ENCODE data around the gene C1S. TPM values are rescaled to one million over a fixed set of nuclear protein-coding genes. Genes with fewer than 3 reads are reported as not detected.

The C1S gene
- total RNA-seq, 2 experiments from 2014 or later = 1.7 to 2.0 TPM

DNA sequence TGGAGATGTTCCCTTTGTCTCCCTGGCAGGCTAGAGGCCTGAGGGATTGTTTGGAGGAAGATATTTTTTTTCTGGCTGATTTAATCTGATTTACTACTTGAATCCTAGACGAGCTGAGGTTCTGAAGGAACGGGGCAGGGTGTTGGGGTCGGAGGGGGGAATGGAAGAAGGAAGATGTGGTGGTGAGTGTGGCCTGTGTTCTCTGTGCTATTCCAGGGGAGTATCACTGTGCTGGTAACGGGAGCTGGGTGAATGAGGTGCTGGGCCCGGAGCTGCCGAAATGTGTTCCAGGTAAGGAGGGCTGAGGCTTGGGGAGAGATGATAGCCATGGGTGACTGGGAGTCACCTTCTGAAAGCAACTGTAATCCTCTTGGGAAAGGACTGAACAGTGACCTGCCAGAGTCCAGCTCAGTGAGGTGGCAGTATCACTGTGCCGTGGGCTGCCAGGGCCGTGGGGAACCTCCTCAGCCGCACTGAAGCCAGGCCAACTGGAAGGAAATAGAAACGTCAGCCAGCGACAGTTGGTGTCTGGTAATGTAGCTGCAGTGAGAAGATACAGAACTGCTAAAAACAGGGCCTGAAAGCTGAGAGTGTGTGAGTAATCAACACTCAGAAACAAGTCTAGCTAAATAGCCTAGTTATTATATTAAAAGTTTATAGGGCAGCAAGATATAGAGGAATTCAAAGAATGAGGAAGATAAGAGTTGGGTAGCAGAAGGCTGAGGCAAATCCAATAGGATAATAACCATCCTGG lies 7.9 kb downstream of the C1S start:
- Mint-ChIP-seq H3K27ac (no peak overlapping the region), H3K4me1 (ENCODE audit: low read depth) (no peaks in the 10 kb centered on the region), H3K36me3 (no peaks in the 10 kb centered on the region), H3K4me3 (no peak overlapping the region), H3K27me3 (no peaks in the 10 kb centered on the region), H3K9me3 (no peaks in the 10 kb centered on the region)
- CTCF ChIA-PET = no interaction called here
- intact Hi-C loops (cut with micrococcal nuclease) = no loop called here
- no peak for DNase-seq
- POLR2A ChIA-PET = no interaction called here

DNA sequence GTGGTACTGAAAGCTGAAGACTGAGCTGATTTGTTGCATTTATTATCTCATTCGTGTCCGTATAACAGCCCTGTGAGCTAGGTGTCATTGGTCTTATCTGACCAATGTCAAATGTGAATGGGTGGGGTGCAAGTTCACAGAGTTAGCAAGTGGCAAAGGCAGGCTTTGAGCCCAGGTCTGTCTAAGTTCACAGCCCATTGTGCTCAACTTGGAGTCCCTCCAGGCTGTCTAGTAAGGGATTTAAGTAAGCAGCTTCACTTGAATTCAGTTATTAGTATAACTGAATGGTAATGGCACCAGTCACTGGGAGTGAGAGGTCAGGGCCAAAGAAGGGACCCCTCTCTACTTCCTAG lies 8.5 kb downstream of the C1S start:
- CTCF ChIA-PET = no interaction called here
- H3K4me3 Mint-ChIP-seq = no peak overlapping the region
- no peaks in the 10 kb centered on the region for H3K4me1 Mint-ChIP-seq (ENCODE audit: low read depth)
- H3K27ac Mint-ChIP-seq = no peak overlapping the region
- H3K27me3 Mint-ChIP-seq = no peaks in the 10 kb centered on the region
- no peaks in the 10 kb centered on the region for H3K9me3 Mint-ChIP-seq
- intact Hi-C loops (cut with micrococcal nuclease) = no loop called here
- POLR2A ChIA-PET = no interaction called here
- no peaks in the 10 kb centered on the region for H3K36me3 Mint-ChIP-seq
- no peak for DNase-seq

- H3K9me3 Mint-ChIP-seq = no peaks in the 10 kb centered on the region
- no peaks in the 10 kb centered on the region for H3K36me3 Mint-ChIP-seq
- CTCF ChIA-PET = no interaction called here
- no peaks in the 10 kb centered on the region for H3K4me1 Mint-ChIP-seq (ENCODE audit: low read depth)
- no peak for DNase-seq
- no peak overlapping the region for H3K4me3 Mint-ChIP-seq
- intact Hi-C loops (cut with micrococcal nuclease) = no loop called here
- POLR2A ChIA-PET = no interaction called here
- H3K27ac Mint-ChIP-seq = no peak overlapping the region
- H3K27me3 Mint-ChIP-seq = no peaks in the 10 kb centered on the region
These were observed 8.9 kb downstream of the C1S start for GRCh38 chr12:7069386-7069785.

DNA sequence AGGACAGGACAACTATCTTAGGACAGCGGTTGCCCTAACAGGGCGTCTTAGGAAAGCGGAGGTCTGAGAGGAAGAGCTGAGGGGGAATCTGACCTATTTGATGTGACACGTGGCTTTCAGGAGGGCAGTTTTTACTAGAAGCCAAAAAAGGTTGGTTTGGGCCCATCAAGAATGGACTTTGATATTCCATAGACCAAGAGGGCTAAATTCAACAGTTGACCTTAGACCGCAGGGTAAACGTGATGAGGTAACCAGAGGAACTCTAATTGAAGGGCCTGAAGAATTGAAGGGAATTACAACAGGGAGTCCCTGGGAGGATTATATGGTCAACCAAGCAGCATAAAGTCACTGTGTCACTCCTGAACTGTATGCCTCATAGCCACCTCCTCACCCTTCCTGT lies 11.5 kb downstream of the C1S start:
- CTCF ChIA-PET = no interaction called here
- POLR2A ChIA-PET = no interaction called here
- intact Hi-C loops (cut with micrococcal nuclease) = no loop called here
- Mint-ChIP-seq H3K4me3 (no peak overlapping the region), H3K27me3 (no peaks in the 10 kb centered on the region), H3K36me3 (no peaks in the 10 kb centered on the region), H3K27ac (no peak overlapping the region), H3K9me3 (no peaks in the 10 kb centered on the region), H3K4me1 (ENCODE audit: low read depth) (peaks cover 5% of the 10 kb centered on the region)
- DNase-seq = no peak

GRCh38 chr12:7072554-7072953 lies 12.0 kb downstream of the C1S start:
- intact Hi-C loops (cut with micrococcal nuclease) = no loop called here
- ChIA-PET POLR2A (no interaction called here), CTCF (interaction anchor here (0.6 kb wide), 1 partner anchor 82 kb away, joined by 3 read pairs; no protein-coding TSS in a partner anchor)
- Mint-ChIP-seq H3K27ac (no peak overlapping the region), H3K36me3 (no peaks in the 10 kb centered on the region), H3K4me1 (ENCODE audit: low read depth) (peaks cover 5% of the 10 kb centered on the region), H3K9me3 (no peaks in the 10 kb centered on the region), H3K27me3 (no peaks in the 10 kb centered on the region), H3K4me3 (no peak overlapping the region)
- DNase-seq = no peak

DNA sequence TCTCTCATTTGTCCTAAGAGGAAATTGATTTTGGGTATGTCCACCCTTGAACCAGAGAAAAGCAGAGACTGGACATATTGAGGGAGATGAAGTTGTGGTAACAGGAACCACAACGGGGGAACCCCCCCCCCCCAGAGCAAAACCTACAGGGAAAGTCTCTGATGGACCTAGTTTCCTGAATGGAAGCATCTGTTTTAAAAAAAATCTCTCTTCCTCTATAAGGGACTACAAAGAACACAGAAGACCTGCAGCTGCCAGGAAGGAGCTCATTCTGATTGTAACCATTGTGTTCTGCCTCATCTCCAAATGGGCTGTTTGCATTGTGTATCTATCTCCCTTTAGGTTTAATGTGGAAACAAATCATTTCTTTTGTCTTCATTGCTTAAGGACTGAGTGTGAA lies 13.4 kb downstream of the C1S start:
- peaks cover 5% of the 10 kb centered on the region for H3K4me1 Mint-ChIP-seq (ENCODE audit: low read depth)
- H3K9me3 Mint-ChIP-seq = no peaks in the 10 kb centered on the region
- H3K4me3 Mint-ChIP-seq = no peak overlapping the region
- POLR2A ChIA-PET = no interaction called here
- CTCF ChIA-PET = no interaction called here
- no peaks in the 10 kb centered on the region for H3K36me3 Mint-ChIP-seq
- intact Hi-C loops (cut with micrococcal nuclease) = no loop called here
- H3K27ac Mint-ChIP-seq = no peak overlapping the region
- no peaks in the 10 kb centered on the region for H3K27me3 Mint-ChIP-seq
- no peak for DNase-seq

GRCh38 chr12:7075518-7075917 lies 15.0 kb downstream of the C1S start:
- intact Hi-C loops (cut with micrococcal nuclease) = no loop called here
- POLR2A ChIA-PET = no interaction called here

GRCh38 chr12:7075939-7076338 lies 15.4 kb downstream of the C1S start:
- H3K36me3 Mint-ChIP-seq = no peaks in the 10 kb centered on the region
- POLR2A ChIA-PET = no interaction called here
- H3K27me3 Mint-ChIP-seq = peaks cover 1% of the 10 kb centered on the region
- H3K4me3 Mint-ChIP-seq = no peak overlapping the region
- no peak overlapping the region for H3K27ac Mint-ChIP-seq
- DNase-seq = no peak
- CTCF ChIA-PET = interaction anchor here (0.8 to 1.3 kb wide), 2 partner anchors 35 to 37 kb away, joined by 3 read pairs; no protein-coding TSS in a partner anchor
- intact Hi-C loops (cut with micrococcal nuclease) = no loop called here
- peaks cover 5% of the 10 kb centered on the region for H3K4me1 Mint-ChIP-seq (ENCODE audit: low read depth)
- H3K9me3 Mint-ChIP-seq = no peaks in the 10 kb centered on the region

More at GRCh38 chr12:7075518-7075917, 15.0 kb downstream of the C1S start:
- Mint-ChIP-seq H3K36me3 (no peaks in the 10 kb centered on the region), H3K27ac (no peak overlapping the region), H3K4me1 (ENCODE audit: low read depth) (peaks cover 5% of the 10 kb centered on the region), H3K27me3 (peaks cover 1% of the 10 kb centered on the region), H3K9me3 (no peaks in the 10 kb centered on the region), H3K4me3 (no peak overlapping the region)
- CTCF ChIA-PET = interaction anchor here (0.8 to 1.3 kb wide), 2 partner anchors 35 to 37 kb away, joined by 3 read pairs; no protein-coding TSS in a partner anchor
- DNase-seq = no peak

GRCh38 chr12:7076493-7076892 lies 16.0 kb downstream of the C1S start:
- ChIA-PET POLR2A (no interaction called here), CTCF (interaction anchor here (0.8 to 1.3 kb wide), 2 partner anchors 34 to 36 kb away, joined by 3 read pairs; no protein-coding TSS in a partner anchor)
- Mint-ChIP-seq H3K27ac (no peak overlapping the region), H3K9me3 (no peaks in the 10 kb centered on the region), H3K27me3 (peaks cover 1% of the 10 kb centered on the region), H3K4me1 (ENCODE audit: low read depth) (peaks cover 5% of the 10 kb centered on the region), H3K36me3 (no peaks in the 10 kb centered on the region), H3K4me3 (no peak overlapping the region)
- no peak for DNase-seq
- intact Hi-C loops (cut with micrococcal nuclease) = no loop called here

GRCh38 chr12:7078163-7078562 lies 17.6 kb downstream of the C1S start:
- Mint-ChIP-seq H3K4me1 (ENCODE audit: low read depth) (peaks cover 5% of the 10 kb centered on the region), H3K36me3 (no peaks in the 10 kb centered on the region), H3K27me3 (peaks cover 1% of the 10 kb centered on the region), H3K4me3 (no peak overlapping the region), H3K27ac (no peak overlapping the region), H3K9me3 (peaks cover under 1% of the 10 kb centered on the region)
- POLR2A ChIA-PET = no interaction called here
- CTCF ChIA-PET = no interaction called here
- intact Hi-C loops (cut with micrococcal nuclease) = no loop called here
- DNase-seq = no peak

DNA sequence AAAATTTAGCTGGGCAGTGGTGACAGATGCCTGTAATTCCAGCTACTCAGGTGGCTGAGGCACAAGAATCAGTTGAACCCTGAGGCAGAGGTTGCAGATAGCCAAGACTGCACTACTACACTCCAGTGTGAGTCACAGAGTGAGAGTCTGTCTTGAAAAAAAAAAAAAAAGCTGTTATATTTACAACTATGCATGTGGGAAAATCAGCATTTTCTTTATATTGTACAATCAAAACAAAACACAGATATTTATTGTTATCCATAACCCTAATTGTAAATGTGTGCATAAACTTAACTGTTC lies 19.3 kb downstream of the C1S start:
- CTCF ChIA-PET = no interaction called here
- intact Hi-C loops (cut with micrococcal nuclease) = no loop called here
- no peak for DNase-seq
- Mint-ChIP-seq H3K36me3 (no peaks in the 10 kb centered on the region), H3K27ac (no peak overlapping the region), H3K4me3 (no peak overlapping the region), H3K27me3 (peaks cover 1% of the 10 kb centered on the region), H3K9me3 (peaks cover 3% of the 10 kb centered on the region), H3K4me1 (ENCODE audit: low read depth) (peaks cover 5% of the 10 kb centered on the region)
- POLR2A ChIA-PET = no interaction called here

GRCh38 chr12:7081037-7081436 lies 20.5 kb downstream of the C1S start:
- no peak for DNase-seq
- ChIA-PET CTCF (interaction anchor here (0.6 to 1.0 kb wide), 3 partner anchors 11 to 1969 kb away, joined by 3 read pairs; no protein-coding TSS in a partner anchor), POLR2A (no interaction called here)
- intact Hi-C loops (cut with micrococcal nuclease) = no loop called here
- Mint-ChIP-seq H3K4me3 (no peak overlapping the region), H3K36me3 (no peaks in the 10 kb centered on the region), H3K9me3 (peaks cover 3% of the 10 kb centered on the region), H3K27me3 (peaks cover 1% of the 10 kb centered on the region), H3K27ac (no peak overlapping the region), H3K4me1 (ENCODE audit: low read depth) (no peaks in the 10 kb centered on the region)

GRCh38 chr12:7083125-7083524 lies 22.6 kb downstream of the C1S start:
- H3K4me3 Mint-ChIP-seq = no peak overlapping the region
- no peaks in the 10 kb centered on the region for H3K4me1 Mint-ChIP-seq (ENCODE audit: low read depth)
- ChIA-PET CTCF (interaction anchor here (0.8 kb wide), 1 partner anchor 30 kb away, joined by 3 read pairs; no protein-coding TSS in a partner anchor), POLR2A (no interaction called here)
- peaks cover 1% of the 10 kb centered on the region for H3K27me3 Mint-ChIP-seq
- peaks cover 3% of the 10 kb centered on the region for H3K9me3 Mint-ChIP-seq
- DNase-seq = no peak
- intact Hi-C loops (cut with micrococcal nuclease) = no loop called here
- no peak overlapping the region for H3K27ac Mint-ChIP-seq
- no peaks in the 10 kb centered on the region for H3K36me3 Mint-ChIP-seq
